Uterus (tissue), 2 donors: ENCODE data around the gene SLC6A17.

Experiments used
- POLR2A ChIP-seq, 2 donors: fragments of 450-650 bp; IDR thresholded peaks; one replicate each; pipeline ENCODE4 v1.6.1; 2016; ENCODE audit warnings: antibody characterized with exemption in 2 of 2, mild to moderate bottlenecking in 1 of 2, moderate library complexity in 1 of 2
- TF ChIP-seq, protein P1 (sequence below), 4 experiments: fragments of 200-600 bp in 2 of 4; fragments of 450-650 bp in 2 of 4; sonication (generic) in 2 of 4; IDR thresholded peaks; one replicate each; pipeline ENCODE4 v1.5.1; 2016 to 2019; ENCODE audit warnings: antibody characterized with exemption in 4 of 4, mild to moderate bottlenecking in 2 of 4, moderate library complexity in 1 of 4

DNA sequence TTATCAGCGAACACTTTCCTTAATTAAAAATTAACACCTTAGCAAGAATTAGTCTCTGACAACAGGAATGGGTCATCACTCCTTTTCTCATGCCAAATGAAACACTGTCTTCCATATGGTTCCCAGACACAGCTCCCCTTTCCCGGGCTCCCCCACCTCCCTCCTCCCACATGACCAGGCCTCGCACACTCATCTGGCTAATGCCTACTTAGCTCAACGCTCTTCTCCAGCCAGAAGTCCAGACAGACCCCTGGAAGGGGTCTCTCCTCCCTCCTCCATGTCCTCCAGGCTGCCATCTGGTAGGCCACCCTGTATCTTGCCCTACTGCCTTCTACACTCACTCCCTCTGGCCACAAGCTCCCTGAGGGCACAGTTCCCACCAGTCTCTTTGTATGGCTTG is 99.7 kb downstream of the SLC6A17 start:
- TF ChIP-seq, protein P1, sequence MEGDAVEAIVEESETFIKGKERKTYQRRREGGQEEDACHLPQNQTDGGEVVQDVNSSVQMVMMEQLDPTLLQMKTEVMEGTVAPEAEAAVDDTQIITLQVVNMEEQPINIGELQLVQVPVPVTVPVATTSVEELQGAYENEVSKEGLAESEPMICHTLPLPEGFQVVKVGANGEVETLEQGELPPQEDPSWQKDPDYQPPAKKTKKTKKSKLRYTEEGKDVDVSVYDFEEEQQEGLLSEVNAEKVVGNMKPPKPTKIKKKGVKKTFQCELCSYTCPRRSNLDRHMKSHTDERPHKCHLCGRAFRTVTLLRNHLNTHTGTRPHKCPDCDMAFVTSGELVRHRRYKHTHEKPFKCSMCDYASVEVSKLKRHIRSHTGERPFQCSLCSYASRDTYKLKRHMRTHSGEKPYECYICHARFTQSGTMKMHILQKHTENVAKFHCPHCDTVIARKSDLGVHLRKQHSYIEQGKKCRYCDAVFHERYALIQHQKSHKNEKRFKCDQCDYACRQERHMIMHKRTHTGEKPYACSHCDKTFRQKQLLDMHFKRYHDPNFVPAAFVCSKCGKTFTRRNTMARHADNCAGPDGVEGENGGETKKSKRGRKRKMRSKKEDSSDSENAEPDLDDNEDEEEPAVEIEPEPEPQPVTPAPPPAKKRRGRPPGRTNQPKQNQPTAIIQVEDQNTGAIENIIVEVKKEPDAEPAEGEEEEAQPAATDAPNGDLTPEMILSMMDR (IDR thresholded peaks at IDR 0.05), result no peak
- no peak for TF ChIP-seq POLR2A (IDR thresholded peaks at IDR 0.05)
